Ramos (cell line): Measurements from ENCODE around the gene HBD.
"Not testable (repeated sequence)": the region's sequence is repeated elsewhere in the genome, so short reads cannot be mapped to it uniquely, and the experiment has no call there.

ENCODE experiments used
- in situ Hi-C: fragments of 300-500 bp; cut with MboI; formaldehyde crosslinking; loops from one replicate; pipeline ENCODE4 v1.14.3; 2022; ENCODE audit warnings: low sequenced_read_pairs; ENCODE audit not compliant: unreplicated experiment

HBD gene

GRCh38 chr11:5254023-5254422 lies 19.7 kb upstream of the HBD start:
- in situ Hi-C loops, result not testable (repeated sequence)

- in situ Hi-C loops, result not testable (repeated sequence)
These were observed 19.2 kb upstream of the HBD start for GRCh38 chr11:5253440-5253839.

DNA sequence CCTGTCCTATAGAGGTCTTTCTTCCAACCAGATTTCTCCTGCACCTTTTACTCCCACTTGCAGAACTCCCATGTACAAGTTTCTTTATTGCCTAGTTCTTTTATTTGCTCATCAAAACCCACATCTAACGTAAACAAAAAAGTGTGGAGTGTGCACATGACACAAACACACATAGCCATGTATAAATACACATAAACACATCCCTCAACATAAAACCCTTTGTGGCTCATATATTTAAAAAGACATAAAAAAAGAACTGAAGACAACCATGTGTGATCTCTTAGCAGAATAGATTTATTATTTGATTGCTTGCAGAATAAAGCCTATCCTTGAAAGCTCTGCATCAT lies 18.6 kb upstream of the HBD start:
- in situ Hi-C loops, result no loop called here

- in situ Hi-C loops, result no loop called here
These were observed 18.1 kb upstream of the HBD start for GRCh38 chr11:5252192-5252918.

- in situ Hi-C loops, result no loop called here
These were observed 17.5 kb upstream of the HBD start for GRCh38 chr11:5251746-5252145.

GRCh38 chr11:5250543-5251204 lies 16.4 kb upstream of the HBD start:
- in situ Hi-C loops, result no loop called here

- in situ Hi-C loops, result not testable (repeated sequence)
These were observed 15.6 kb upstream of the HBD start, which contains the start of gene HBG1 for GRCh38 chr11:5249807-5250396. Gene HBG1 (minus strand): TSS chr11:5249857. CDS start chr11:5249804, 53 bp downstream.

- in situ Hi-C loops, result not testable (repeated sequence)
These were observed 14.2 kb upstream of the HBD start for GRCh38 chr11:5248498-5248897.

DNA sequence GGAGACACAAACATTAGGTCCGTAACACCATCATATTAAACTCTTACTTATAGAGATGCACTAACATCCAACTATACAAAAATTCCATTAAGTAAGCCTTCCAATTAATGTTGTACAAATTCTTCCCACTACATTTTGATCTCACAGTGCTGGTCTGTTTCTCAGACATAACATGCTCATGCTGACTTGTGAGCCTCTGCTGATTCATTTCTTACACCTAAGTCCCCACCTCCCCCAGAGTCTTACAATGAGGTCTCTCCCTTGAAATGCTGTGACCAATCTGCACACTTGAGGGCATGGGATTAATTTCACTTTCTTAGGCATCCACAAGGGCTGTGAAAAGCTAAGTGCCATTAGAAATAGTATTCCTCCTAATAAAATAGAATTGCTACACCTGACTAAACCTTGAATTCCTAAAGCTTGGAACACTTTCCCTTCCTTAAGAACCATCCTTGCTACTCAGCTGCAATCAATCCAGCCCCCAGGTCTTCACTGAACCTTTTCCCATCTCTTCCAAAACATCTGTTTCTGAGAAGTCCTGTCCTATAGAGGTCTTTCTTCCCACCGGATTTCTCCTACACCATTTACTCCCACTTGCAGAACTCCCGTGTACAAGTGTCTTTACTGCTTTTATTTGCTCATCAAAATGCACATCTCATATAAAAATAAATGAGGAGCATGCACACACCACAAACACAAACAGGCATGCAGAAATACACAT lies 13.3 kb upstream of the HBD start:
- in situ Hi-C loops, result no loop called here

DNA sequence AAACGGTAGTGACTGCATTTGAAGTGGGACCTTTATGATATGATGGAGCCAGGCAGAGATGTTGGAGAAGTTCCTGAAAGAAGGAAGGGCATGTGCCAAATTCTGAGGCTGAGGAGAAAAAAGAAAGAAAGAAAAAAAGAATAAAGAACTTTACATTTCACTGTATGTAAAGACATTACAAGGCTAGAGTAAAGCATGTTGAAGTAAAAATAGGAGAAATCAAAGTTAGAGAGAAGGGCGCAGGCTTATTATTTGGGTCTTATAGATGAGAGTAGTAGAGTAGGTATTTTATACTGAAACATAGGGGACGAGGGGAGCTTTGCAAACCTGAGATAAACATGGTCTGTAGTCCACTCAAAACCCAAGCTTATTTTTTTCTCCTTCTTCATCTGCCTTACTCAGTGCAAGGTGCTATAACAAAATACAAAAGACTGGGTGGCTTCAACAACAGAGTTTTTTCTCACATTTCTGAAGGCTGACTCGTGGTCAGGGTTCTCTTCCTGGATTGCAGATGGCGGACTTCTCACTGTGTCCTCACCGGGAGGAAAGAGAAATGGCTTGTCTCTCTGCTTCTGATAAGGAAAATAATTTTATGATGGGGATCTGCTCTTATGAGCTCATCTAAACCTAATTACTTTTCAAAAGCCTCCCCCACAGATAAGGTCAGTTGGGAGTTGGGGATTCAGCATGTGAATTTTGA lies 12.6 kb upstream of the HBD start:
- in situ Hi-C loops, result no loop called here

- in situ Hi-C loops, result no loop called here
These were observed 10.9 kb upstream of the HBD start for GRCh38 chr11:5245155-5245554.

DNA sequence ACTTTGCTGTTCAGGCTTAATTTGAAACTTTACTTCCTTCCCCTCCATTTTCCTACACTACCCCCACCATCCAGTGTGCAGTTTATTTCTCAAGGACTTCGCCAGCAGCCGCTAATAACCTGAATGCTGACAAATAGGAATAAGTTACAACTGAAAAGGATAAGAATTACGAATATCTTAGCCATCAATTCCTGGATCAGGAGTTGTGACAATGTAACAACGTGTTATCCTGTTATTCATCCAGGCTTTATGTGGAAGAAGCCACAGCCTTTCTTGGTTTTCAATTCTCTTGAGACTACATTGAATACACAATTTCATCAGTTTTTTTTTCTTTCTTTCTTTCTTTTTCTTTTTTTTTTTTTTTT lies 9.5 kb upstream of the HBD start:
- in situ Hi-C loops, result no loop called here

DNA sequence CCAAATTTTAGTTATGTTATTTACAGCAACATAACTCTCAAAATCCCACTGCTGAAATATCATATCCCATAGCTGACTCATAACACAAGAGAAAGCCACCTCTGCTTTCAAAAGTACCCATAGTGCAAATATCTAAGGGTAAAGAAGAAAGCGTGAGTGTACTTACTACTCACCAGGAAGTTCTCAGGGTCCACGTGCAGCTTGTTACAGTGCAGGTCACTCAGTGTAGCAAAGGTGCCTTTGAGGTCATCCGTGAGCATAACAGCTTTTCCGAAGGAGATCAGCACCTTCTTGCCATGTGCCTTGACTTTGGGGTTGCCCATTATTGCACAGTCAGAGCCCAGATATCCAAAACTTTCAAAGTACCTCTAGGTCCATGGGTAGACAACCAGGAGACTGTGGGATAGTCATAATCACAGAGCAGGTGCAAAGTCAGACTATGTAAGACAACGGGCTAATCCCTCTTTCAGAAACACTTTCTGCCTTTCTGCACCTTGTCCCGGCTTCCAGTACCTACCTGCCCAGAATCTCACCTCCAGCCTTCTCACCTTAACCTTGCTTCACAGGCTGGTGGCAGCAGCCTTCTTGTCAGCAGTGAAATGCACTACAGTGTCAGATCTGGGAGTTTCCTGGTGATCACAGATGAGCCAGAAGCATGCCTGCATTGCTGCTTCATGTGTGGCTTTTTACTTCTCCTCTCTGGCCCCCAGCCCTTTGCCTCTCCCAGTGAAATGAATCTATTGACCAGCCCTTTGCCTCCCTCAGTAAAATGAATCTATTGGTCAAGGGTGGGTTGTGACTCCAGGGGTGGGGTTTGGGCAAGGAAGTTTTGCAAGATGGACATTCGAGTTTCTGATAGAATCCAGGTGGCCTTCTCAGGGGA lies 8.9 kb upstream of the HBD start:
- in situ Hi-C loops, result no loop called here

GRCh38 chr11:5242208-5242607 lies 7.9 kb upstream of the HBD start:
- in situ Hi-C loops, result no loop called here

GRCh38 chr11:5241458-5241857 lies 7.2 kb upstream of the HBD start:
- in situ Hi-C loops, result no loop called here

GRCh38 chr11:5240458-5240857 lies 6.2 kb upstream of the HBD start:
- in situ Hi-C loops, result no loop called here

GRCh38 chr11:5240056-5240455 lies 5.8 kb upstream of the HBD start:
- in situ Hi-C loops, result no loop called here

DNA sequence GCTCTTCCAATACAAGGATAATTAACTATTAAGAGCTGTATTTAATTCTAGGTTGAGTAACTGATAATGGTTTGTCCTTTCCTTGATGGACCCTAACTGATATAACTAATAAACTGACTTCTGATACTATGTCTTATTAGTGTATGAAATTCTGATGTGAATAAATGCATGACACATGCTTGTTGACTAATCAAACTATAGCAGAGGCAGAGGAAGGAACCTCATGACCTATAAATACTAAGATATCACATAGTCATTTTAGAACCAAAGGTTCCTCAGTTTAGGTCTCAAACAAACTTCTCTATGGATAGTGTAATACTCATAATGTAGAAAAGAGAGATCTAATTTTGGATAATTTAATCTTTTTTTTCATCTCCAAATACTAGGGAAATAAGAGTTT lies 4.8 kb upstream of the HBD start:
- in situ Hi-C loops, result no loop called here

- in situ Hi-C loops, result no loop called here
These were observed 4.2 kb upstream of the HBD start for GRCh38 chr11:5238486-5238885.

DNA sequence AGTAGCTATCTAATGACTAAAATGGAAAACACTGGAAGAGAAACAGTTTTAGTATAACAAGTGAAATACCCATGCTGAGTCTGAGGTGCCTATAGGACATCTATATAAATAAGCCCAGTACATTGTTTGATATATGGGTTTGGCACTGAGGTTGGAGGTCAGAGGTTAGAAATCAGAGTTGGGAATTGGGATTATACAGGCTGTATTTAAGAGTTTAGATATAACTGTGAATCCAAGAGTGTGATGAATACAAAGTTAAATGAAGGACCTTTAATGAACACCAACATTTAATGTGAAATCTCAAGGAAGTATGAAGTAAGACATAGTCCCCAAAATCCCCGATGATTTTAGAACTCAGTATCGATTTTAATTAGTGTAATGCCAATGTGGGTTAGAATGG lies 3.1 kb upstream of the HBD start:
- in situ Hi-C loops, result no loop called here
